Dermis microvascular lymphatic vessel endothelial cell (primary cell): ENCODE data around the gene MAGEE1. TPM values are rescaled to one million over a fixed set of nuclear protein-coding genes. Genes with fewer than 3 reads are reported as not detected.
A peak's percentile ranks its signal among the peaks of the same experiment; 100 is the strongest.

Experiments used
- DNase-seq, 2 donors: peaks; one replicate each; pipeline versions ENCODE4 v3.0.0 to v3.0.0-alpha.2; 2010; ENCODE audit warnings: low read depth in 2 of 2
- total RNA-seq: library from RNA; depleted of rRNA; stranded (reverse); fragments of >200 nt; gene quantifications from 2 replicates; pipeline ENCODE4 v1.2.1, GENCODE V29; 2014

MAGEE1 gene
- 0.64 and 1.0 TPM in 2 replicates for total RNA-seq

GRCh38 chrX:76427560-76428242 lies at the start of gene MAGEE1:
TSS of gene MAGEE1 (plus strand) at chrX:76427710. CDS start at chrX:76427931, 221 bp downstream.
- DNase-seq: peak; percentile 21 to 45

GRCh38 chrX:76398970-76399369 lies 28.5 kb upstream of the MAGEE1 start:
- DNase-seq: no peak

GRCh38 chrX:76407795-76408194 lies 19.7 kb upstream of the MAGEE1 start:
- DNase-seq: no peak

GRCh38 chrX:76420237-76420636 lies 7.3 kb upstream of the MAGEE1 start:
- DNase-seq: no peak

GRCh38 chrX:76428243-76429130 lies 977 bp downstream of the MAGEE1 start:
- DNase-seq: no peak

GRCh38 chrX:76433219-76433618 lies 5.7 kb downstream of the MAGEE1 start:
- no peak for DNase-seq

GRCh38 chrX:76434103-76434741 lies 6.7 kb downstream of the MAGEE1 start:
- DNase-seq: no peak

- DNase-seq: no peak
Measured at GRCh38 chrX:76439188-76439587, 11.7 kb downstream of the MAGEE1 start.

GRCh38 chrX:76453737-76454406 lies 26.4 kb downstream of the MAGEE1 start:
- no peak for DNase-seq

- DNase-seq: peak; percentile 3 to 6
Measured at GRCh38 chrX:76454456-76454927, 27.0 kb downstream of the MAGEE1 start.

GRCh38 chrX:76477353-76477752 lies 49.8 kb downstream of the MAGEE1 start:
- DNase-seq: no peak
